Measurements from ENCODE around the gene TPPP2.
"Not testable (repeated sequence)": the region's sequence is repeated elsewhere in the genome, so short reads cannot be mapped to it uniquely, and the experiment has no call there.

TPPP2 gene

DNA sequence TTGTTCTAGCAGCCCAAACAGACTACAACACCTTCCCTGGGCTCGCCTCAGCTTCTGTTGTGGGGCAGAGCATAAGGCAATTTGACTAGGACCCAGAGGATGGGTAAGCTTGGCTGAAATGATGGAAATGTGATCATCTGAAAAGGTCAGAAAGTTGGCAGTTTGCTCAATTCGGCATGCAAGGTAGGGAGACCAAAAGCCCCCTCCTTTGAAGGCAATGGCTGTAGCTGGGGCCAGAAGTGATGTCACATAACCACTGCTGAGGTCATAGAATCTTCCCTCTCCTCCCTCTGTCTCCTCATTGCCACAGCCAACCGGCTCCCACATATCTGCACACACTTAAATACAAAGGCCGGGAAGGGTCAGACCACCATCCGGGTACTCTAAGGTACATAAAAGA is at the start of gene TPPP2:
TPPP2 (plus strand) TSS at position 301 of the 400 bp plus-strand sequence. CDS start 365 bp downstream, outside the sequence.
- no peak for DNase-seq

DNA sequence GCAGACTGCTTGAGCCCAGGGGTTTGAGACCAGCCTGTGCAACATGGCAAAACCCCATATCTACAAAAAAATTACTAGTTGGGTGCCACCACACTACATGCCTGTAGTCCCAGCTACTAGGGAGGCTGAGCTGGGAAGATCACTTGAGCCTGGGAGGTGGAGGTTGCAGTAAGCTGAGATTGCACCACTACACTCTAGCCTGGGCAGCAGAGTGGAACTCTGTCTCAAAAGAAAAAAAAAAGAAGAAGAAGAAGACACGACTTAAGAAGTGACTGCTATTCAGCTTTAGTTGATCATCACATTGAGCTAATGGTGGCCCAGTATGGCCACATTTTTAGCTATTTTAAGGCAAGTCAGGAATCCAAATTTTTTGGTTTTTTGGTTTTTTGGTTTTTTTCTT is 49.1 kb upstream of the TPPP2 start:
- no peak for DNase-seq

DNA sequence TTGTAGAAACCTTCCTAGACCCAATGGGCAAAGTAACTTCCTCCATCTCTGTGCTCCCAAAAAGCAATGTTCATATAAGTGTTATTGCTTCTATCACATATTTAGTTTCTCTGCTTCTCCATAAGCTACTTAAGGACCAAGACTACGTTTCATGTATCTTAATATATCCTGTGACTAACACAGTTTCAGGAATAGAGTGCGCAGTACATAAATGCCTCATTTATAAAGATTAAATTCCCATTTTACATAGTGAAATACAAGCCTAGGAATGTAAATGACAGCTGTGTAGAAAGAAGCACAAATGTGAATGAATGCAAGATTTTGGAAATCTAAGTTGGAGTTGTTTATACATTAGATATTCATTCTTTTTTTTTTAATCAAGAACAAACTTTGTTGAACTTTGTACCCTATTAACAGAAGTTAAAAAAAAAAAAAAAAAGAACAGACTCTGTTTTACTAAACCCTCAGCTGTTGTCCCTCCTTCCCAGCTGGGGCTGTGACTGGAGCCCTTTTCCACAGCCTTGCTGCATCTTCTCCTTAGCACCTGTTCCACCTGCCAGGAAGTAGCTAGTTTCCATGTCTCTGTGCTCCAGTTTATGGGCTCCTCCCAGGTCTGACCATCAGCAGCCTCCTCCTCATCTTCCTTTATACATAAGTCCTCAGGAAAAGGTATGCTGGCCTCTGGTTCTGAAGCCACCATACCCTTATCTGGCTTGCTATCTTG is 47.2 kb upstream of the TPPP2 start:
- no peak for DNase-seq

DNA sequence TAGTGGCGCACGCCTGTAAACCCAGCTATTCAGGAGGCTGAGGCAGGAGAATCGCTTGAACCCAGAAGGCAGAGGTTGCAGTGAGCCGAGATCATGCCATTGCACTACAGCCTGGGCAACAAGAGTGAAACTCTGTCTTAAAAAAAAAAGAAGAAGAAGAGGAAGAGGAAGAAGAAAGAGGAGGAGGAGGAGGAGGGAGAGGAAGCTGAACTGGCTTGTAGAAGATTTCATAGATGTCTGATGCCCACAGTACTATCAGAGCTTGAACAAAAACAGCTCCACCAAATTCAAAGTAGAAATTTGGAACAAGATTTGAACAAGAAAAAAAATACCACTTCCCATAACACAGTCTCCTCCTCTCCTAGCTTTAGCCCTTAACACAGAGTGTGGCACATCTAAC is 44.4 kb upstream of the TPPP2 start:
- DNase-seq = not testable (repeated sequence)

DNA sequence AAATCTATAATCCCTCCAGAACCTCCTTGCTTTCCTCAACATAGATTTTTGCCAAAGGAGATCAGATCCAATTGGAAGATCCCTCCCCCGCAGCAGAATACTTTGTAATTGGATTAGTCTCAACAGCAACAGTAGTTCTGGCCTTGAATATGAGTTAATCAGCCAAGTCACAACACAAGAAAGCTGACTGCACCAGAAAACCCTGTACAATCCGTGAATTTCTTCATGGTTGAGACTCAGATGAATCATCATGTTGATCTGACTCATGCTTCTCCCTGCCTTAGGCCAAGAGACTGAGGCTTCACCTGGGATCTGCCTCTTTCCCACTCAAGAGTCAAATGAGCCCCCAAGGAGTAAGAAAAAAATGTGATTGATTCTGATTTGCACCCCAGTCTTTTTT is 43.2 kb upstream of the TPPP2 start:
- DNase-seq = no peak

DNA sequence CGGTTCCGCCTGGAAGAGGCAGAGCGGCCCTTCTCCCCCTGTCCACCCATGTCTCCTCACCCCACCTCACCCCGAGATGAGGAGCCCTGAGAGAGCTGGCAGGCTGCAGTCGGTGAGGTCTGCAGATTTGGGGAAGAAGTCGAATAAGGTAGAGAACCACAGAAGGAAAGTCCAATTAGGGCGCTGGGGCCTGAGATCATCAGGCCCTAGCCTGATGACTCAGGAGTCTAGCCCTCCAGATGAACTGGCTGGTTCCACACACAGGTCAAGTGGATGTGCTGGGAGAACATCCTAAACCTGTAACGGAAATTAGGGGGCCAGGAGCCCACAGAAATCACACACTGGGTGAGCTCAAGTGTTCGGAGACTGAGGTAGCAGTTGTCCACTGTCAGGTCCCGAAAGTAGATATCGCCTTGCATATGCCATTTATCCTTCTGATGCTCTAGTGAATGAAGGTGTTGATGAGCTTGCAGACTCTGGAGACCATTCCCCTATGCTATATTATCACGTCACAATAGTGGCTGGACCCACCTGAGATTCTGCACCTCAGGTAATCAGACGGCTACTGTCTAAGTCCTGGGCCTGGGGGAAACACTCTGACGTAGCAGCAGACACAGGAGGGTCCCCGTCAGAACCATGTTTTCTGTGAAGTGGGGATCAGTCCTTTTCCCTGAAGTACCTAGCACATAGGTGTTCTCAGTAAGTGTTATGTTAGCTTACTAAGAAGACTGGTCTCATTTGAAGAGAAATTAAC is 41.1 kb upstream of the TPPP2 start:
- no peak for DNase-seq

DNA sequence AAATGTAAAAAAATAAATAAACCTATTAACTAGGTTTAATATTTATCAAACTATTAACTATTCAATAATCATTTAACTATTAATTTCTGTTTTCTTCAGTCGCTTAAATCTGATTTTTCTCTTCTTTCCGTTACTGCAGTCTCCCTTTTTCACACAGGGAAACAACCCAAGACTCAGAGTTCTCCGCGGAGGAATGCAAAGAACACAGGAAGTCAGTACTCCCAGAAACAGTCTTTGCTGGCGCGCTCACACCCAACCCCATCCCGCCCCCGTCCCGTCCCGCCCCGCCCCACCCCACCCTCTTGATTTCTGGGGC is 40.6 kb upstream of the TPPP2 start:
- DNase-seq = no peak

DNA sequence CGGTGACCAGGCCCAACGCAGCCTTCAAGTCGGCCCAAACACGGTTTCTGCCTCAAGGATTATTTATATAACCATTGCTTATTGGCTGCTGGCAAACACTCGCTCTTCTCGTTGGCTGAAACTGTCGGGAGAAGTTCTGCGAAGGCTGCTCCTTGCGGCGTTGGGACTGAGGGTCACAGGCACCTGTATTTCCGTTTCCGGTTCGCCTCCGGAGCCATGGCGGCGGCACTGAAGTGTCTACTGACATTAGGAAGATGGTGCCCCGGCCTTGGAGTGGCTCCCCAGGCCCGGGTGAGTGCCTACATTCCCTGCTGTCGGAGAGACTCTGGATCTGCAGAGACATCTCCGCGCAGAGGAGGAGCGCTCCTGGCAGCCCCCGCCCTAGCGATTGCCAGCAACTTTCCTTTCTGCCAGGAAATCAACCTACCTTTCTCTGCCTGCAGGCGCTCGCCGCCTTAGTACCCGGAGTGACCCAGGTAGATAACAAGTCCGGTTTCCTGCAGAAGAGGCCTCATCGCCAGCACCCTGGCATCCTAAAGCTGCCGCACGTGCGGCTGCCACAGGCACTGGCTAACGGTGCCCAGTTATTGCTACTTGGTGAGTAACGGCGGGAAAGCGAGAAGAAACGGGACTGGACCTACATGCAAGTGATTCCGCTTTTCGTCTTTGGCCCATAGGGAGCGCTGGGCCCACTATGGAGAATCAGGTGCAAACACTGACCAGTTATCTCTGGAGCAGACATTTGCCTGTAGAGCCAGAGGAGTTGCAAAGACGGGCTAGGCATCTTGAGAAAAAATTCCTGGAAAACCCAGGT is 40.0 kb upstream of the TPPP2 start, which contains the start of gene METTL17:
METTL17 (plus strand) TSS at position 194 of the 814 bp plus-strand sequence; CDS start at position 217, 23 bp downstream.
- peak; percentile 96 for DNase-seq

DNA sequence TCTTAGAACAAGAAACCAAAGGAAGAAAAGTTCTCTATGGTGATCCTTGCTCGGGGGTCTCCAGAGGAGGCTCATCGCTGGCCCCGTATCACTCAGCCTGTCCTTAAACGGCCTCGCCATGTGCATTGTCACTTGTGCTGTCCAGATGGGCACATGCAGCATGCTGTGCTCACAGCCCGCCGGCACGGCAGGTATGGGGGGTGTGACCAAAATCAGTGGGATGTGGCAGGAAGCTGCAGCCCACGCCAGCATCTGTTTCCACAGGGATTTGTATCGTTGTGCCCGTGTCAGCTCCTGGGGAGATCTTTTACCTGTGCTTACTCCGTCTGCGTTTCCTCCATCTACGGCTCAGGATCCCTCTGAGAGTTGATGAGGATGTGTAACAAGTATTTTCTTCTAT is 33.5 kb upstream of the TPPP2 start:
- no peak for DNase-seq

DNA sequence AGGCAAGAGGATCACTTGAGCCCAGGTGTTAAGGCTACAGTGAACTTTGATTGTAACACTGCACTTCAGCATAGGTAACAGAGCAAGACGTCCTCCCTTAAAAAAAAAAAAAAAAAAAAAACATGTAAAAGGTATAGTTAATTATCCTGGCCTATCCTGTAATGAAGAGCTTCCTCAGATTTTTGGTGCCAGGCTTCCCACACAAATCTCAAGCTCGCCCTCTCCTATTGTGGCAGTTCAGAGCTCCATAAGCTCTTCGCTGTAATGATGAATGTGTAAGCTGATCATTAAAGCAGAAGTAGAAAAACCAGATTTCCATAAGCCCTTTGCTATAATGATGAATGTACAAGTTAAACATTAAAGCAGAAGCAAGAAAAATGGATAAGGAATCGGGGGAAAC is 32.9 kb upstream of the TPPP2 start:
- DNase-seq = no peak

DNA sequence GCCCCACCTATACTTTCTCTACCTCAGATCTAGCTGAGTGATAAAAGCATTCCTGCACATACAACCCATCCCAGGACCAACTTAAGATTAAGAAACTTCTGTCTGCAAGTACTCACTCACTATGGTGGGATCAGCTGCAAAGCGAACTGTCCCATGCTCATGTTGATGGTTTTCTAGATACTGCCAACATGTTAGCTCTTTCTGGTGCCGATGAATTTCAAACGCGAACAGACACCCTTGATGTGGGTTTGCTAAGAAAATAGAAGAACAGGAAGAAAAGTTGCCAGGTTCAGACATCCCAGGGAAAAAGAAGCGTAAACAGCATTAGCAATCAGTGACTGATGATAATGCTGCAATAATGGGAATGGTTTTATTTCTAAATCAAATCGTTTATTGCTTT is 32.5 kb upstream of the TPPP2 start:
- DNase-seq = no peak

DNA sequence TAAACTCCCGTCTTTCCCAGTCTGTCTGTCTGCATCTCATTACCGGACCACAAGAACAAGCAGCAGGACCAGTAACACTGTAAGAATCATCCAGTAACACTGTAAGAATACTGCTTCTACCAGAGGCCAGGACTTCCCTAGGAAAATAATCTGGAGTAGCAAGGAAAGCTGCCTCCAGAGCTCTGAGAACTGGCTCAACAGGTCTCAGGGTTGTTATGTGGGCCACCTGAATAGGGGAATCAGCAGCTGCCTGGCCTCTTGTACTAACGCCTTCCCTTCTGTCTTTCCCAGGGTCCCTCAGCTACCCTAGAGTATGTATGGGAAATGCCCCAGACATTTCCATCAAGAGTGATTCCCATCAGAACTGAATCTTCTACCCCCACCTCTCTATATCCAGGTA is 31.9 kb upstream of the TPPP2 start:
- no peak for DNase-seq

DNA sequence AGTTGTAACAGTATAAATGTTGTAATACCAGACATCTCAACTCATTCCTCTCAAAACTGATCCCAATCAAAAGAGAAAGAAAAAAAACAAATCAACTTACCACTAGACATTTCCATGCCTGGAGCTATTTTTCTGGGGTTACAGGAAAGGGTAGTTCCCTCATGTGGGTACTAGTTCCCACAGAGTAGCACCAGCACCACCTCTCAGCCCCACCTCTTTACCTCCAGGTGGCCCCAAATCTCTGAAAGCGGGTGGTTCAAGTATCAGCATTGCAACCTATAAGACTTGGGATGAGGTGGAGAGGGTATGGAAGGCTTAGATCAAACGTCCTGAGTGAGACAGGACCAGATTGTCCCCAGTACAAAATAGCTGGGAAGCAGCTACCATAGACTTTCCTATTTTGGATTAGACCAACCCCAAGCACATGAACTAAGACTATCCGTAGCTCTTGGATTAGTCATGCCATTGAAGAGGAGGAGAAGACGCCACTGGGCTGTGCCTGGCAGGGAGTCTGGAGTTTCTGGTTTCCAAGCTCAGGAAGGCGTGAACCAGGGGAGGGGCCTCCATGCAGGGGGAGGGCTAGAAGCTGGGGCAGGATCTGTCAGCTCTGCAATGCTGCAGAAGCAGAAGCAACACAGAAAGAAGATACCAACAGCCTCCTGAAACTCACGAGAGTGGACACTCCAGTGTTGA is 31.2 kb upstream of the TPPP2 start, which contains the start of gene SLC39A2:
SLC39A2 (plus strand) TSS at position 620 of the 693 bp plus-strand sequence. CDS start 154 bp downstream, outside the sequence.
- no peak for DNase-seq

DNA sequence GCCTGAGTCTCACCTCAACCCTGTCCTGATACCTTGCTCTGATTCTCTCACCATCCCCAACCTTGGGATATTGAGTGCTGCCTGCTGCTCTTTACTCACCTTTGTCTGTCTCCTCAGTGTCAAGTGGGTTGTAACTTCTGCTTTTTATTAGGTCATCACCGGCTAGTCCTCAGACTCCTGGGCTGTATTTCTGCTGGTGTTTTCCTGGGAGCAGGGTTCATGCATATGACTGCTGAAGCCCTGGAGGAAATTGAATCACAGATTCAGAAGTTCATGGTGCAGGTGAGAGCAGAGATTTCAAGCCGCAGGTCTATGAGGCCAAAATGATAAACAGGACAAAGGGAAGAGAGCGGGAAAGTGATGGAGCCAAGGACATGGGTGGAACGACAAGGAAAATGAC is 30.4 kb upstream of the TPPP2 start:
- no peak for DNase-seq

DNA sequence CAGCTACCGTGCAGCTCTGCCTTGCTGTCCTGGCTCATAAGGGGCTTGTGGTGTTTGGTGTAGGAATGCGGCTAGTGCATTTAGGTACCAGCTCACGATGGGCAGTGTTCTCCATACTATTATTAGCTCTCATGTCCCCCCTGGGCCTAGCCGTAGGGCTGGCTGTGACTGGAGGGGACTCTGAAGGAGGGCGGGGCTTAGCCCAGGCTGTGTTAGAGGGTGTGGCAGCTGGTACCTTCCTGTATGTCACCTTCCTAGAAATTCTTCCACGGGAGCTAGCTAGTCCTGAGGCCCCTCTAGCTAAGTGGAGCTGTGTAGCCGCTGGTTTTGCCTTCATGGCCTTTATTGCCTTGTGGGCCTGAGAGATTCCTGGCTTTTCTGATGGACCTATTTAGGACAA is 28.8 kb upstream of the TPPP2 start:
- DNase-seq = no peak

DNA sequence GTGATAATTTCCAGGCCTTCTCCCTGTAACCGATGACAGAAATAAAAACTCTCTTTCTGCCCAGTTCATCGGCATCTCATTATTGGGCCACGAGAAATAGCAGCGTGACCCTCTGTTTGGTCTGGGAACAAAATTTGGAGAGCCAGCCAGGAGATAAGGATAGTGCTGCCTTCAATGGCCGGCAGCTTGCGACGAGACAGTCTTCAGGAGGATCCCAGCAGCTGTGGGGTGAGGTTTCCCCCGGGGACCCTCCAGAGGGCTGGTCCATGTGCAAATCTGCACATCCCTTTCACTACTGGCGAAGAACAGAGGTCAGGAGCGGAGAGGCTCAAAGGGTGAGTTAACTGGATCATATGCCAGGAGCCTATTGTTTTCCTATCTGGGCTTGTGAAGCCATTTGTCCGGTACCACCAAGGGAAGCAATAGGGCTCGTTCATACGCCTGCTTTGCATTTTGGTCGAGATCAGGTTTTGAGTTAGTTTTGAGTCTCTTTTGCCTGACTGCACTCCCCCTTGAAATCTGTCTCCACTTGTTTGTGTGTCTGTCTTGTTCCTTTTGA is 26.1 kb upstream of the TPPP2 start:
- DNase-seq = no peak

DNA sequence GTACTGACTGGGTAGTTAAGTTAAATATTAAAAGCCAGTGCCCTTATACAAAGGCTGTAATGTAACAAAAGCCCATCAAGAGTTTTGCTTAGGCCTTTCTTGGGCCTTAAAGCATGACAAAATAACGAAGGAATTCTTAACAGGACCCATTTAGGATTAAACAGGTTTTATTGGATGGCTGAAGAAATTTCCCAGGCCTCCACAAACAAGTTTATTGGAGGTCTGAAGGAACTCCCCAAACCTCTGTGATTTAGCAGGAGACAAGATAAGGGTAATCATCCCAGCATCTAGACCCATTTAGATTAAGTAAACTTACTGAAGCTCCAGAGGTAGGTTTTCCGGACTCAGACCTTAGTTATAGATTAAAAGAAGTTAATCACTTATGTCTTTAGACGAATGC is 20.3 kb upstream of the TPPP2 start:
- DNase-seq = not testable (repeated sequence)

DNA sequence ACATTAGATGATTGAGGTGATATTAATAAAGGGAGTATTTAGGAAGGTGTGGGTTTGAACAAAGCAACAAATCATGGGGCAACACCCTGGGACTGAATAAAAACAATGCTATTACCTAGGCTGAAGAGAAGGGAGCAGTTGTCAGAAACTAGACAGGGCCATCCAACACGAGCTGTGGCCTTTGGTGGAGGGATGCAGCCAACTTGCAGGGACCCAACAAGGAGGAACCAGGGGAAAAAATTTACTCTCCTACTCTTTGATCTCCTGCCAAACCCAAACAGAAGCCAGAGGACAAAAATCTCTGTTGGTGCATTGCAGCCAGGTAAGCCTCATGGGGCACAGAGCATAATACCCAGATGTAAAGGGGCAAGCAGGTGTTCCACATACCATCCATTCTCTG is 18.9 kb upstream of the TPPP2 start:
- DNase-seq = no peak

DNA sequence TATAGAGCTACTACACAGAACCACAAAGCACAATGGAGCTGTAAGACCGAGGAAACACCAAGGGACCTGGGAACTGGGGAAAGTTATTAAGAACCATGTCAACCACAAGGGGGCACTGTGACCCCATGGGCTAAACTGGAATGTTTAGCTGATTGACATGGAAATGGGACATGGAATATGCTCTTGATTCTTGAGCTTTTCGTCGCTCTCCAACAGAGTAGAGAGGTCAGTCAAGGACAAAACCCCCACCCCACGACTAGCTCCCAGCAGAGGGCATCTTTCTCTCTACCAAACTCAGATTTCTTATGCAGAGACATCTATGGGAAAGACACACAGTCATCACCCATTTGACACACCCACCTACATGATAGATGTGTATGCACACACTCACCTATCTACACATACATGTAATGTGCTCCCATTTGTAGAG is 15.2 kb upstream of the TPPP2 start:
- peak; percentile 91 for DNase-seq

DNA sequence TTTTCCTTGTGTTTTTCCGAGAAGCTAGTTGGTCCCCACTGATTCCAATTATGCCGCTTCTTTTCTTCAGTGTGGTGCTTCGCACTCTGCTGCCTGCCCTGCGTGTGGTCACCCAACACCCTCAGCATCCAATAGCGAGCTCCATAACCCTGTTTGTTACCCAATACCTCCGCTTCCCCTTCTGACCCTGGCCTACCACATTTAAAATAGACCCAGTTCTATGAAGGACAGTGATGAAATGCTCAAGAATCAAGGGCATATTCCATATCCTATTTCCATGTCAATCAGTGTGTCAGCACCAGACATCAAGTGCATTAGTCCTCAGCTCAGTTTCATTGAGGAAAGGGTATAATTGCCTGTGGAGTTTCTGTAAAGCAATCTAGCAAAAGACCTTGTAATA is 14.7 kb upstream of the TPPP2 start:
- DNase-seq = no peak

DNA sequence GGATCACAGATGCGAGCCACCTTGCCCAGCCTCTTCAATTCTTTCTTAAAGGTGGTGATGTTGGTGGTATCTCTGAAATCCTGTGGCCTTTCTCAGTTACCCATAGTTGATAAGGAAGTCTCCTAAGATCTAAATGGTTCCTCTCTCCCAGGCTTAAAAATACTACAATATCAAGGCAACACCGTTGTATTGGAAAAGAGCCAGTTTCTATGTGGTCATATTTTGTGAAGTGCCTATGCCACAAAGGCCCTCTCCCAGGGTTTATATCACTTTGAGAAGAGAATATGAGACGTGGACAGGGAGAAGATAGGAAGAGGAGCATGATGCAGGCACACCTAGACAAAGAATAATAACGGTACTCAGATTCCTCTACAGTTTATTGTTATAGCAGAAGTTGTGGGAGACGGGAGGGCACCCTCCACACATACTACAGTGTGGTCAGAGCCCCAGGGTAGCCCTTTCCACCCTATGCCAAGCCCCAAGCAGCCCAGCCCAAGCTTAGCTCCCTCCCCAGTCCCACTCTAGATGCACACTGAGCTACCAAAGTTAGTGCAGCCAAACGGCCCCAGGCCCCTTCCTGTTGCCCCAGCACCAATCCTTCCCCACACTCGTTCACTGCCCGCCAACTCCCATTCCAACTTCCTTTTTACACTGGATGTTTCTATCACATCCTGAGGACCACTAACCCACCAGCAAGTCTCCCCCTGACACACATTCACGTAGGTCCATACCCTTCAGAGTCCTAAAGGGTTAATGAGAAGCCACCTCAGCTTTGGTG is 13.4 kb upstream of the TPPP2 start:
- DNase-seq = no peak

Measured in femur (tissue), 1 donor.